Calu3 (cell line): Measurements from ENCODE around the gene SLIT3. TPM values are rescaled to one million over a fixed set of nuclear protein-coding genes. Genes with fewer than 3 reads are reported as not detected.

Source experiments
- BruUV-seq: library from RNA; stranded (reverse); fragments of 400-500 nt; replicated peaks from 2 replicates; lab custom pipeline; 2021; lab: Mats Ljungman, UMichigan
- CTCF ChIA-PET: fragments of 300-600 bp; sonication (Branson Sonifier 250); formaldehyde crosslinking; loops from one replicate; lab custom pipeline; 2022; ENCODE audit warnings: antibody characterized with exemption; lab: Charles Lee
- DNase-seq: peaks from one replicate; pipeline ENCODE4 v3.0.0; 2022
- H3K27ac Mint-ChIP-seq: one replicate; pipeline ENCODE4 v1.8.0; 2022; ENCODE audit warnings: mixed read lengths; ENCODE audit not compliant: unreplicated experiment
- H3K27me3 Mint-ChIP-seq: one replicate; pipeline ENCODE4 v1.8.0; 2022; ENCODE audit warnings: mixed read lengths; ENCODE audit not compliant: unreplicated experiment
- H3K36me3 Mint-ChIP-seq: one replicate; pipeline ENCODE4 v1.8.0; 2022; ENCODE audit warnings: mild to moderate bottlenecking, moderate library complexity, mixed read lengths; ENCODE audit not compliant: insufficient read depth, unreplicated experiment
- H3K4me1 Mint-ChIP-seq: one replicate; pipeline ENCODE4 v1.8.0; 2022; ENCODE audit warnings: mild to moderate bottlenecking, low read depth, mixed read lengths; ENCODE audit not compliant: unreplicated experiment
- H3K4me3 Mint-ChIP-seq: one replicate; pipeline ENCODE4 v1.8.0; 2022; ENCODE audit warnings: mild to moderate bottlenecking, low read depth, moderate library complexity, mixed read lengths; ENCODE audit not compliant: unreplicated experiment
- H3K9me3 Mint-ChIP-seq: one replicate; pipeline ENCODE4 v1.8.0; 2022; ENCODE audit warnings: low read depth, mixed read lengths; ENCODE audit not compliant: unreplicated experiment
- CTCF ChIP-seq: fragments of 200-600 bp; IDR thresholded peaks from one replicate; pipeline ENCODE4 v1.8.0; 2022; ENCODE audit warnings: antibody characterized with exemption; ENCODE audit not compliant: unreplicated experiment
- intact Hi-C: fragments of 100-400 bp; cut with micrococcal nuclease; formaldehyde crosslinking; loops from one replicate; pipeline ENCODE4 v1.10.0; 2022; ENCODE audit not compliant: unreplicated experiment
- total RNA-seq: library from RNA; stranded (reverse); gene quantifications from 2 replicates; pipeline ENCODE4 v1.2.3, GENCODE V29; 2022

Gene SLIT3
- total RNA-seq, 1 experiment from 2014 or later: not detected

GRCh38 chr5:168781941-168782571 is 518.9 kb downstream of the SLIT3 start:
- peaks cover 96% of the 10 kb centered on the region for H3K27me3 Mint-ChIP-seq
- H3K27ac Mint-ChIP-seq: no peak overlapping the region
- intact Hi-C loops: no loop called here
- H3K4me1 Mint-ChIP-seq: no peaks in the 10 kb centered on the region
- no peaks in the 10 kb centered on the region for H3K9me3 Mint-ChIP-seq
- DNase-seq: no peak
- no peaks in the 10 kb centered on the region for H3K36me3 Mint-ChIP-seq
- CTCF ChIA-PET: interaction anchor here (1.4 kb wide), 1 partner anchor 35 kb away, joined by 3 read pairs; no protein-coding TSS in a partner anchor
- H3K4me3 Mint-ChIP-seq: no peak overlapping the region
- TF ChIP-seq CTCF: no peak
- no TSS peak for BruUV-seq

GRCh38 chr5:168780888-168781287 is 520.1 kb downstream of the SLIT3 start:
- CTCF ChIA-PET: no interaction called here
- Mint-ChIP-seq H3K4me1 (no peaks in the 10 kb centered on the region), H3K27ac (no peak overlapping the region), H3K27me3 (peaks cover 97% of the 10 kb centered on the region), H3K4me3 (no peak overlapping the region), H3K9me3 (no peaks in the 10 kb centered on the region), H3K36me3 (no peaks in the 10 kb centered on the region)
- DNase-seq: no peak
- no TSS peak for BruUV-seq
- no peak for TF ChIP-seq CTCF
- intact Hi-C loops: no loop called here

GRCh38 chr5:168779333-168779732 is 521.6 kb downstream of the SLIT3 start:
- no peak overlapping the region for H3K27ac Mint-ChIP-seq
- no peak overlapping the region for H3K4me3 Mint-ChIP-seq
- no peak for TF ChIP-seq CTCF
- no peaks in the 10 kb centered on the region for H3K4me1 Mint-ChIP-seq
- CTCF ChIA-PET: no interaction called here
- DNase-seq: no peak
- peaks cover 97% of the 10 kb centered on the region for H3K27me3 Mint-ChIP-seq
- no peaks in the 10 kb centered on the region for H3K9me3 Mint-ChIP-seq
- intact Hi-C loops: no loop called here
- H3K36me3 Mint-ChIP-seq: no peaks in the 10 kb centered on the region
- BruUV-seq: no TSS peak

- Mint-ChIP-seq H3K4me3 (no peak overlapping the region), H3K9me3 (no peaks in the 10 kb centered on the region), H3K27me3 (peaks cover 97% of the 10 kb centered on the region), H3K27ac (no peak overlapping the region), H3K36me3 (no peaks in the 10 kb centered on the region), H3K4me1 (no peaks in the 10 kb centered on the region)
- BruUV-seq: no TSS peak
- no peak for DNase-seq
- CTCF ChIA-PET: interaction anchor here (0.6 kb wide), 1 partner anchor 215 kb away, joined by 3 read pairs; no protein-coding TSS in a partner anchor
- no peak for TF ChIP-seq CTCF
- intact Hi-C loops: no loop called here
Observed at GRCh38 chr5:168778536-168778935, 522.4 kb downstream of the SLIT3 start.
